ENCODE data around the gene PEX7.

PEX7 gene

GRCh38 chr6:136783021-136783420 is 39.4 kb upstream of the PEX7 start:
- Histone ChIP-seq H3K4me3 (ENCODE audit: low read depth in 1 of 2, low read length in 1 of 2) (peak overlapping the region; percentile 90 to 96), H3K4me1 (ENCODE audit: control insufficient read depth in 1 of 2, insufficient read depth in 1 of 2, low read depth in 1 of 2, low read length in 1 of 2) (peaks cover 68 to 74% of the 10 kb centered on the region in 2 experiments), H3K27ac (peak overlapping the region; percentile 91), H3K36me3 (peaks cover 6% of the 10 kb centered on the region), H3K27me3 (no peaks in the 10 kb centered on the region), H3K9me3 (no peaks in the 10 kb centered on the region)
- TF ChIP-seq, protein P1, sequence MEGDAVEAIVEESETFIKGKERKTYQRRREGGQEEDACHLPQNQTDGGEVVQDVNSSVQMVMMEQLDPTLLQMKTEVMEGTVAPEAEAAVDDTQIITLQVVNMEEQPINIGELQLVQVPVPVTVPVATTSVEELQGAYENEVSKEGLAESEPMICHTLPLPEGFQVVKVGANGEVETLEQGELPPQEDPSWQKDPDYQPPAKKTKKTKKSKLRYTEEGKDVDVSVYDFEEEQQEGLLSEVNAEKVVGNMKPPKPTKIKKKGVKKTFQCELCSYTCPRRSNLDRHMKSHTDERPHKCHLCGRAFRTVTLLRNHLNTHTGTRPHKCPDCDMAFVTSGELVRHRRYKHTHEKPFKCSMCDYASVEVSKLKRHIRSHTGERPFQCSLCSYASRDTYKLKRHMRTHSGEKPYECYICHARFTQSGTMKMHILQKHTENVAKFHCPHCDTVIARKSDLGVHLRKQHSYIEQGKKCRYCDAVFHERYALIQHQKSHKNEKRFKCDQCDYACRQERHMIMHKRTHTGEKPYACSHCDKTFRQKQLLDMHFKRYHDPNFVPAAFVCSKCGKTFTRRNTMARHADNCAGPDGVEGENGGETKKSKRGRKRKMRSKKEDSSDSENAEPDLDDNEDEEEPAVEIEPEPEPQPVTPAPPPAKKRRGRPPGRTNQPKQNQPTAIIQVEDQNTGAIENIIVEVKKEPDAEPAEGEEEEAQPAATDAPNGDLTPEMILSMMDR (IDR thresholded peaks at IDR 0.05): no peak

GRCh38 chr6:136783495-136784270 is 38.7 kb upstream of the PEX7 start:
- Histone ChIP-seq H3K9me3 (no peaks in the 10 kb centered on the region), H3K4me1 (ENCODE audit: control insufficient read depth in 1 of 2, insufficient read depth in 1 of 2, low read depth in 1 of 2, low read length in 1 of 2) (peaks cover 74 to 81% of the 10 kb centered on the region in 2 experiments), H3K4me3 (ENCODE audit: low read depth in 1 of 2, low read length in 1 of 2) (peak overlapping the region; percentile 90 to 96), H3K27me3 (no peaks in the 10 kb centered on the region), H3K36me3 (peaks cover 6% of the 10 kb centered on the region), H3K27ac (peak overlapping the region; percentile 91)
- TF ChIP-seq, protein P1 (IDR thresholded peaks at IDR 0.05): peak; percentile 29

DNA sequence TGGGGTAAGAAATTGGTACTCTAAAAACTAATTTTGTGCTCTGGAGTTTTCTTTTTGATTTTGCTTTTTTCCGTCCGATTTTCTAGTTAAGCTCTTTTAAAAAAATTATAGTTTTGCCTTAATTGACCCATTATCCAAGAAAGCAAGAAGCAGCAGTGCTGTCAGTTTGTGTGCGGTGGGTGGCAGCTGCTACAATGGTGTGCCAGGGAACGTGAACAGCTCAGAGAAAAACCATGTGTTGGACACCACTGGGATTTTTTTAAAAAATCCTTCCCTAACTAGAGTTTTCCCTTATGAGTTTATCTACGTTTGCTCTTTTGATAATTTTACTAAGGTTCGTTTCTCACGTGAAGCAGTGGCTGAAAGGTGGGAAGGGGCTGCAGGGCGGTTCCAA is 38.1 kb upstream of the PEX7 start:
- peak overlapping the region; percentile 91 for H3K27ac ChIP-seq
- H3K4me1 ChIP-seq (ENCODE audit: control insufficient read depth in 1 of 2, insufficient read depth in 1 of 2, low read depth in 1 of 2, low read length in 1 of 2): peaks cover 80 to 87% of the 10 kb centered on the region in 2 experiments
- no peaks in the 10 kb centered on the region for H3K27me3 ChIP-seq
- H3K4me3 ChIP-seq (ENCODE audit: low read depth in 1 of 2, low read length in 1 of 2): peak overlapping the region; percentile 90 to 96
- no peaks in the 10 kb centered on the region for H3K9me3 ChIP-seq
- TF ChIP-seq, protein P1 (IDR thresholded peaks at IDR 0.05): no peak
- H3K36me3 ChIP-seq: peaks cover 6% of the 10 kb centered on the region

- Histone ChIP-seq H3K9me3 (no peaks in the 10 kb centered on the region), H3K27me3 (no peaks in the 10 kb centered on the region), H3K36me3 (peaks cover 6% of the 10 kb centered on the region), H3K4me3 (ENCODE audit: low read depth in 1 of 2, low read length in 1 of 2) (peak overlapping the region; percentile 90 to 96), H3K4me1 (ENCODE audit: control insufficient read depth in 1 of 2, insufficient read depth in 1 of 2, low read depth in 1 of 2, low read length in 1 of 2) (peaks cover 89% of the 10 kb centered on the region in 2 experiments), H3K27ac (peak overlapping the region; percentile 91)
- TF ChIP-seq, protein P1 (IDR thresholded peaks at IDR 0.05): no peak
Measured at GRCh38 chr6:136784910-136785746, 37.3 kb upstream of the PEX7 start.

- Histone ChIP-seq H3K9me3 (no peaks in the 10 kb centered on the region), H3K27ac (peak overlapping the region; percentile 91), H3K4me3 (ENCODE audit: low read depth in 1 of 2, low read length in 1 of 2) (peak overlapping the region; percentile 90 to 96), H3K36me3 (peaks cover 6% of the 10 kb centered on the region), H3K4me1 (ENCODE audit: control insufficient read depth in 1 of 2, insufficient read depth in 1 of 2, low read depth in 1 of 2, low read length in 1 of 2) (peaks cover 83 to 94% of the 10 kb centered on the region in 2 experiments), H3K27me3 (no peaks in the 10 kb centered on the region)
- TF ChIP-seq, protein P1 (IDR thresholded peaks at IDR 0.05): no peak
Measured at GRCh38 chr6:136786658-136787057, 35.7 kb upstream of the PEX7 start.
